IMR-90 (cell line): Measurements from ENCODE around the gene TMSB15C. TPM values are rescaled to one million over a fixed set of nuclear protein-coding genes. Genes with fewer than 3 reads are reported as not detected.
"Not testable (repeated sequence)": the region's sequence is repeated elsewhere in the genome, so short reads cannot be mapped to it uniquely, and the experiment has no call there.

ENCODE experiments used
- ATAC-seq: fragments of 200-7000 bp; cut with Tn5 transposase; 2 replicates; pipeline ENCODE4 v1.9.1; 2020; ENCODE audit warnings: low read depth, mild to moderate bottlenecking, moderate library complexity
- Bru-seq: library from RNA; stranded (reverse); fragments of 400-500 nt; gene quantifications from one replicate; lab custom pipeline; 2021; lab: Mats Ljungman, UMichigan
- BruChase-seq, 2 experiments: library from RNA; stranded (reverse); fragments of 400-500 nt; gene quantifications; one replicate each; lab custom pipeline; 2021; lab: Mats Ljungman, UMichigan
- BruUV-seq: library from RNA; stranded (reverse); fragments of 400-500 nt; replicated peaks from 2 replicates; lab custom pipeline; 2021; lab: Mats Ljungman, UMichigan
- CTCF ChIA-PET: fragments of 300-600 bp; formaldehyde crosslinking; extraction: SDS; loops from one replicate; lab custom pipeline; 2021; ENCODE audit warnings: antibody characterized with exemption; lab: Yijun Ruan, JAX
- POLR2A ChIA-PET: fragments of 300-600 bp; sonication (Branson Sonifier 250); formaldehyde crosslinking; loops from one replicate; lab custom pipeline; 2022; ENCODE audit warnings: antibody characterized with exemption; ENCODE audit not compliant: unreplicated experiment; lab: Charles Lee
- DNase-seq: peaks from one replicate; pipeline ENCODE4 v3.0.0; 2013
- H2AFZ ChIP-seq: replicated peaks from 2 replicates; pipeline ENCODE3; 2013; ENCODE audit warnings: low read length, mild to moderate bottlenecking; ENCODE audit not compliant: poor library complexity
- H2AK5ac ChIP-seq: 2 replicates; pipeline ENCODE4 v1.6.1; 2013; ENCODE audit warnings: low read depth, low read length, inconsistent platforms
- H2AK9ac ChIP-seq: replicated peaks from 2 replicates; pipeline ENCODE3; 2013; ENCODE audit warnings: mild to moderate bottlenecking, low read depth, low read length, moderate library complexity; ENCODE audit not compliant: poor library complexity
- H2BK120ac ChIP-seq: 2 replicates; pipeline ENCODE4 v1.6.1; 2013; ENCODE audit warnings: low read depth, low read length, inconsistent platforms
- H2BK15ac ChIP-seq: 3 replicates; pipeline ENCODE4 v1.6.1; 2013; ENCODE audit warnings: low read depth, low read length, inconsistent platforms
- H2BK20ac ChIP-seq: 2 replicates; pipeline ENCODE4 v1.6.1; 2013; ENCODE audit warnings: low read depth, mild to moderate bottlenecking, inconsistent platforms, low read length, moderate library complexity
- H2BK5ac ChIP-seq: 2 replicates; pipeline ENCODE4 v1.6.1; 2013; ENCODE audit warnings: mild to moderate bottlenecking, low read depth, low read length, inconsistent platforms; ENCODE audit not compliant: poor library complexity, severe bottlenecking
- H3K14ac ChIP-seq: replicated peaks from 2 replicates; pipeline ENCODE4 v1.6.1; 2013; ENCODE audit warnings: low read depth, low read length, inconsistent platforms
- H3K18ac ChIP-seq: 2 replicates; pipeline ENCODE4 v1.6.1; 2013; ENCODE audit warnings: low read depth, low read length, control low read depth
- H3K23ac ChIP-seq: 2 replicates; pipeline ENCODE4 v1.6.1; 2013; ENCODE audit warnings: low read depth, low read length, inconsistent platforms
- H3K27ac ChIP-seq: 2 replicates; pipeline ENCODE4 v1.5.1; 2013; ENCODE audit warnings: mild to moderate bottlenecking, control low read depth, low read length; ENCODE audit not compliant: insufficient read depth
- H3K27me3 ChIP-seq: 2 replicates; pipeline ENCODE4 v1.6.1; 2013; ENCODE audit warnings: low read length; ENCODE audit not compliant: control insufficient read depth, insufficient read depth
- H3K36me3 ChIP-seq: 2 replicates; pipeline ENCODE4 v1.6.1; 2013; ENCODE audit warnings: low read length, mixed read lengths; ENCODE audit not compliant: control insufficient read depth, insufficient read depth
- H3K4ac ChIP-seq: 2 replicates; pipeline ENCODE4 v1.6.1; 2013; ENCODE audit warnings: low read depth, low read length, inconsistent platforms
- H3K4me1 ChIP-seq: 2 replicates; pipeline ENCODE4 v1.6.1; 2013; ENCODE audit warnings: low read length, mixed read lengths; ENCODE audit not compliant: control insufficient read depth, insufficient read depth
- H3K4me2 ChIP-seq: 2 replicates; pipeline ENCODE4 v1.6.1; 2013; ENCODE audit warnings: low read depth, mild to moderate bottlenecking, control low read depth, low read length, moderate library complexity
- H3K4me3 ChIP-seq: 2 replicates; pipeline ENCODE4 v1.5.1; 2013; ENCODE audit warnings: low read depth, mild to moderate bottlenecking, control low read depth, low read length, moderate library complexity; ENCODE audit not compliant: insufficient read depth
- H3K56ac ChIP-seq: 2 replicates; pipeline ENCODE4 v1.6.1; 2013; ENCODE audit warnings: low read length, inconsistent platforms; ENCODE audit not compliant: insufficient read depth; ENCODE audit errors: extremely low read depth
- H3K79me1 ChIP-seq, 2 experiments: 2 replicates each; pipeline ENCODE4 v1.6.1; 2013; ENCODE audit warnings: low read length in 2 of 2, inconsistent platforms in 1 of 2, low read depth in 1 of 2
- H3K9ac ChIP-seq: 2 replicates; pipeline ENCODE4 v1.6.1; 2013; ENCODE audit warnings: low read depth, low read length, control low read depth
- H3K9me1 ChIP-seq: 2 replicates; pipeline ENCODE4 v1.6.1; 2013; ENCODE audit warnings: low read length, inconsistent platforms; ENCODE audit not compliant: insufficient read depth
- H3K9me3 ChIP-seq: 2 replicates; pipeline ENCODE4 v1.6.1; 2013; ENCODE audit warnings: low read length; ENCODE audit not compliant: control insufficient read depth, insufficient read depth
- H4K20me1 ChIP-seq: 2 replicates; pipeline ENCODE4 v1.6.1; 2013; ENCODE audit warnings: low read length, inconsistent platforms; ENCODE audit not compliant: insufficient read depth
- H4K5ac ChIP-seq: 2 replicates; pipeline ENCODE4 v1.6.1; 2013; ENCODE audit warnings: mild to moderate bottlenecking, low read depth, low read length, control low read depth
- H4K8ac ChIP-seq, 2 experiments: 2 replicates each; pipeline ENCODE4 v1.6.1; 2013; ENCODE audit warnings: low read depth in 2 of 2, low read length in 2 of 2, control low read depth in 1 of 2, inconsistent platforms in 1 of 2
- H4K91ac ChIP-seq: 2 replicates; pipeline ENCODE4 v1.6.1; 2013; ENCODE audit warnings: low read depth, low read length, inconsistent platforms; ENCODE audit not compliant: insufficient read depth
- WGBS, 2 experiments: methylation state at CpG; one replicate each; pipeline versions ENCODE4 v1.1.5 to v1.1.7; 2013; ENCODE audit warnings: missing lambda C conversion rate in 2 of 2; ENCODE audit not compliant: insufficient read length in 1 of 2; ENCODE audit errors: extremely low coverage in 2 of 2; 5-methylcytosine and 5-hydroxymethylcytosine counted together
- dilution Hi-C: fragments of 300-500 bp; cut with HindIII; formaldehyde crosslinking; loops from one replicate; pipeline ENCODE4 v1.14.3; 2018; ENCODE audit warnings: low sequenced_read_pairs; ENCODE audit not compliant: unreplicated experiment
- in situ Hi-C: fragments of 300-500 bp; cut with MboI; formaldehyde crosslinking; loops from 3 replicates; pipeline ENCODE4 v1.14.3; 2019; ENCODE audit warnings: low sequenced_read_pairs, inconsistent platforms, mixed read lengths
- intact Hi-C: fragments of 100-400 bp; cut with micrococcal nuclease; formaldehyde crosslinking; loops from 2 replicates; pipeline ENCODE4 v1.10.0; 2022
- long read RNA-seq: library from polyadenylated mRNA; unstranded; transcript quantifications from one replicate; pipeline ENCODE4 v2.0.0, GENCODE V29; 2021; ENCODE audit not compliant: unreplicated experiment
- polyA plus RNA-seq, 3 experiments: library from polyadenylated mRNA; depleted of rRNA; stranded (reverse); fragments of >200 nt; gene quantifications; 2 replicates each; pipeline ENCODE4 v1.2.3, GENCODE V29; 2012; ENCODE audit warnings: low replicate concordance in 1 of 3
- total RNA-seq: library from RNA; depleted of rRNA; stranded (reverse); fragments of >200 nt; gene quantifications from 2 replicates; pipeline ENCODE4 v1.2.3, GENCODE V29; 2012; rRNA removed

Gene TMSB15C
- total RNA-seq = 2.0 and 5.8 TPM in 2 replicates
- 1.9 and 2.1 TPM in 2 replicates for polyA plus RNA-seq (2012; rRNA removed)
- polyA plus RNA-seq (2012; cell fraction: cytosol; rRNA removed) = 0.52 and 0.88 TPM in 2 replicates
- polyA plus RNA-seq (2012; cell fraction: nucleus; rRNA removed; ENCODE audit: low replicate concordance) = 1.3 and 7.3 TPM in 2 replicates
- Bru-seq, nascent RNA = percentile 7 among the genes with signal in this experiment
- BruChase-seq, experiment 1, labeled RNA remaining after a 6-hour chase = percentile 19 among the genes with signal in this experiment
- BruChase-seq, experiment 2, labeled RNA remaining after a 2-hour chase = percentile 16 among the genes with signal in this experiment
- long read RNA-seq, partial matches to known transcripts = 0 of 1 reads
- long read RNA-seq, other reads (novel, unspliced or antisense) = 1 of 1 reads

- POLR2A ChIA-PET = not testable (repeated sequence)
These were observed at the start of gene TMSB15C for GRCh38 chrX:104075778-104076445. TMSB15C (minus strand) TSS chrX:104076236.

More at GRCh38 chrX:104075778-104076445, at the start of gene TMSB15C:
- H4K5ac ChIP-seq, H3K4me3 ChIP-seq, H3K27me3 ChIP-seq, H3K79me1 ChIP-seq, DNase-seq, H3K23ac ChIP-seq, dilution Hi-C loops, H4K91ac ChIP-seq, H4K8ac ChIP-seq, H3K9ac ChIP-seq, H3K9me3 ChIP-seq, CTCF ChIA-PET, H3K4me1 ChIP-seq, H2AK5ac ChIP-seq, H3K36me3 ChIP-seq, H4K20me1 ChIP-seq, BruUV-seq, in situ Hi-C loops, H3K27ac ChIP-seq, H3K4me2 ChIP-seq, intact Hi-C loops, H3K9me1 ChIP-seq, H3K56ac ChIP-seq, H2BK120ac ChIP-seq, H3K14ac ChIP-seq, H2BK5ac ChIP-seq, H2BK20ac ChIP-seq, H2AFZ ChIP-seq, H2BK15ac ChIP-seq, H3K18ac ChIP-seq, H3K4ac ChIP-seq, H2AK9ac ChIP-seq: not testable (repeated sequence)
- no CpG with 5 or more reads among the region's 46 CpGs for WGBS, 2 experiments
- ATAC-seq = peak; percentile 98
